ENCODE data around the gene CST4.
"Not testable (repeated sequence)": the region's sequence is repeated elsewhere in the genome, so short reads cannot be mapped to it uniquely, and the experiment has no call there.

CST4 gene

GRCh38 chr20:23640018-23640601 lies 48.7 kb downstream of the CST4 start:
- no peak for DNase-seq

- DNase-seq: no peak
Observed at GRCh38 chr20:23639490-23639958, 49.3 kb downstream of the CST4 start.

DNA sequence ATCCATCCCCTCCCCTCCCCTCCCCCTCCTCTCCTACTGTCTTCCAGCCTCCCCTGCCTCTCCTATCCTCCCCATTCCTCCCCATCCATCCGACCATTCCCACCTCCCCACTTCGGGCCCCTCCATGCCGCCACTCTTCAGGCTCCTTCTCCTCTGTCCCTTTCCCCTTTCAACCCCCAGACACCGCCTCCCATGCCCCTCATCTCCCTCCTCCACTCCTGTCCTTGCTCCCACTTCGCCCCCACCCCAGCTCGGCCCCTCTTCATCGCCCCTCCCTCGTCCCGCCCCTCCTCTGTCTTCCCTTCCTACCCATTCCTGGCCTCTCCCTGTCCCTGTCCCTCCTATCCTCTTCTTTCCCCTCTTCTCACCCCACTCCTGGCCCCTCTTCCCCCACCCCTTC lies 50.5 kb downstream of the CST4 start:
- DNase-seq: no peak

GRCh38 chr20:23637282-23638221 lies 51.3 kb downstream of the CST4 start, which contains the start of gene CST3:
Gene CST3 (minus strand): TSS chr20:23637955. CDS start chr20:23637862, 93 bp downstream.
- DNase-seq: no peak

DNA sequence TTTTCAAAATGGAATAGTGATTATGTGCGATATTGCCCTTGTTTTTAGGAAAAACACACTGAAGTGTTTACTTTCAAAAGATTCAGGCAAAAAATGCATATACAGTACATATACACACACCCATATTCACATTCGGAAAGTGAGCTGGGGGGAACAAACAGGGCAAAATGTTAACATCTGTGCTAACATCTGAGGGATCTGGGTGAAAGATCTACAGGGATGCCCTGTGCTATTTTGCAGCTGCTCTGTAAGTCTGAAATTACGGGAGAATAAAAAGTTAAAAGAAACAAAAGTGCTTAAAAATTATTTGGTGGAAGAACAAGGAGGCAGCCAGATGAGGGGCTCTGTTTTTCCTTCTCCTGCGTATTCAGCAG lies 51.9 kb downstream of the CST4 start:
- no peak for DNase-seq

DNA sequence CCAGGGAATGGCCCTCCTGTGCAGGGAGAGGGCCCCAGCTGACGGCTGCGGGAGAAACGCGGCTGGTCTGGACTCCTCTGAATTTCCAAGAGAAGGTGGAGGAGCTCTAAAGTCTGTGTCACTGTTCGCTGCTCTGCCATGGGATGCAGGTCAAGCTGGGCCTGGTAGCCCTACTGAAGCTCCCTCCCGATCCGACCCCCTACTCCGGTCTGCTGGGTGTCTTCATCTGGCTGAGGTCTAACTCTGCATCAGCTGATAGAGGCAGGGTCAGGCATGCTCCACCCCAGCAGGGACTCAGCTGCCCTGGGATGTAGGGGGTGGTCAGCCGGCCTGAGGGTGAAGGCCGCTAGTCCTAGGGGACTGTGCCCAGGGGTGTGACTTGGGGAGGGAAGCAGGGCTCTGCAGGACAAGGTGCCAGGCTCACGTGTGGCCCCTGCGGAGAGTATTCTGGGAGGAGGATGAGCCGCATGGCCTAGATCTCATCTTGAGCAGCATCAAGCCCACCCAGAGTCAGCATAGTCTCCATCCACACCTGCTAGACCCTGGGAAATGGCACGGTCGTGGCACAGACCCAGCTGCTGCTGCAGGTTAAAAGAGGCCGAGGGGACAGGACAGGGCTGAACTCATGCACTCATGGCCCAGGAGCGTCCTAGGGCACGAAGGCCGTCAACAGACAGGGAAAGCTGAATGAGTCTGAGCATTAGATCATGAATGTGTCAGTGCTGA lies 52.5 kb downstream of the CST4 start:
- DNase-seq: no peak

DNA sequence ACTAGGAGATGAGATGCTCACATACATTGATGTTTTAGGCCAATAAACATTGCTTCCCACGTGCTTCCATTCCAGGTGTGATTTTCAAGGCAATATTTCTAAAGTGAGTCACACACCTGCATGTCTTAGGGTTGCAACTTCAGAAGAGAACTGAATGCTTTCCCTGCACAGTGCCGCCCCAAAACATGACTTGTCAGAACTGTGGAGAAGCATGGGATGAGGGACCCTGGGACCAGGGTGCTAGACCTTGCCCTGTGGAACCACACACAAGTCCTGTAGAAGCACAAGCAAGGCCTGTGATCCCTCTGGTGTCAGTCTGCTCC lies 53.1 kb downstream of the CST4 start:
- not testable (repeated sequence) for DNase-seq

Data from stimulated activated naive CD4-positive, alpha-beta T cell treated with Interleukin-2 at 50 U/mL for 16 hours (primary cell).